OCI-LY7 (cell line): ENCODE data around the gene GRM4. TPM values are rescaled to one million over a fixed set of nuclear protein-coding genes. Genes with fewer than 3 reads are reported as not detected.
A peak's percentile ranks its signal among the peaks of the same experiment; 100 is the strongest.

ENCODE experiments used
- BruUV-seq: library from RNA; stranded (reverse); fragments of 400-500 nt; replicated peaks from 2 replicates; lab custom pipeline; 2021; lab: Mats Ljungman, UMichigan
- CTCF ChIA-PET: fragments of 300-600 bp; sonication (Branson Sonifier 250); formaldehyde crosslinking; loops from one replicate; lab custom pipeline; 2022; ENCODE audit warnings: antibody characterized with exemption; ENCODE audit not compliant: unreplicated experiment; lab: Charles Lee
- POLR2A ChIA-PET: fragments of 300-600 bp; sonication (Branson Sonifier 250); formaldehyde crosslinking; loops from one replicate; lab custom pipeline; 2022; ENCODE audit warnings: antibody characterized with exemption; lab: Charles Lee
- DNase-seq: peaks from one replicate; pipeline ENCODE4 v3.0.0-alpha.2; 2015; ENCODE audit warnings: low spot score
- H2AFZ ChIP-seq: fragments of 200-600 bp; sonication (generic), shearing (Covaris generic); 2 replicates; pipeline ENCODE4 v1.6.1; 2014; ENCODE audit warnings: mild to moderate bottlenecking, antibody characterized with exemption, low read length, moderate library complexity
- H3K27ac ChIP-seq: fragments of 200-600 bp; sonication (generic); 2 replicates; pipeline ENCODE4 v1.5.1; 2014; ENCODE audit warnings: mixed run types, low read depth, mild to moderate bottlenecking, moderate library complexity, low read length, inconsistent platforms; ENCODE audit not compliant: poor library complexity, severe bottlenecking
- H3K36me3 ChIP-seq: fragments of 200-600 bp; sonication (generic); 2 replicates; pipeline ENCODE4 v1.6.1; 2014; ENCODE audit warnings: mild to moderate bottlenecking, antibody characterized with exemption, low read length, moderate library complexity, mixed read lengths; ENCODE audit not compliant: insufficient read depth
- H3K4me1 ChIP-seq: fragments of 200-600 bp; sonication (generic); 2 replicates; pipeline ENCODE4 v1.5.1; 2014; ENCODE audit warnings: mild to moderate bottlenecking, low read length; ENCODE audit not compliant: insufficient read depth, poor library complexity, severe bottlenecking
- H3K4me2 ChIP-seq: fragments of 200-600 bp; sonication (generic); 2 replicates; pipeline ENCODE4 v1.6.1; 2014; ENCODE audit warnings: mild to moderate bottlenecking, low read length
- H3K4me3 ChIP-seq: fragments of 200-600 bp; sonication (generic); 2 replicates; pipeline ENCODE4 v1.5.1; 2014; ENCODE audit warnings: mild to moderate bottlenecking, low read depth, low read length; ENCODE audit not compliant: poor library complexity, severe bottlenecking
- H3K79me2 ChIP-seq: fragments of 200-600 bp; sonication (generic); 2 replicates; pipeline ENCODE4 v1.6.1; 2016; ENCODE audit warnings: low read depth, mild to moderate bottlenecking, low read length, moderate library complexity, mixed read lengths; ENCODE audit not compliant: insufficient read depth
- H3K9me2 ChIP-seq: fragments of 200-600 bp; sonication (generic); 2 replicates; pipeline ENCODE4 v1.6.1; 2016; ENCODE audit warnings: mild to moderate bottlenecking, low read length, mixed read lengths; ENCODE audit not compliant: insufficient read depth
- H3K9me3 ChIP-seq: fragments of 200-600 bp; sonication (generic); 2 replicates; pipeline ENCODE4 v1.6.1; 2014; ENCODE audit warnings: mild to moderate bottlenecking, mixed run types, low read length, mixed read lengths
- H4K20me1 ChIP-seq: fragments of 200-600 bp; sonication (generic); 2 replicates; pipeline ENCODE4 v1.6.1; 2014; ENCODE audit warnings: mild to moderate bottlenecking, antibody characterized with exemption, low read length, moderate library complexity, mixed read lengths; ENCODE audit not compliant: insufficient read depth
- EZH2phosphoT487 ChIP-seq: fragments of 200-600 bp; sonication (generic); IDR thresholded peaks from 2 replicates; pipeline ENCODE4 v1.6.1; 2018; ENCODE audit warnings: low read depth, borderline replicate concordance, mild to moderate bottlenecking, mixed run types, antibody characterized with exemption, low read length, moderate library complexity, mixed read lengths
- intact Hi-C: fragments of 100-400 bp; cut with micrococcal nuclease; formaldehyde crosslinking; loops from one replicate; pipeline ENCODE4 v1.10.0; 2022; ENCODE audit not compliant: unreplicated experiment
- total RNA-seq, 2 experiments: library from RNA; depleted of rRNA in 1 of 2; stranded (reverse); fragments of >200 nt in 1 of 2; shearing (Covaris generic) in 1 of 2; gene quantifications; 2 replicates each; pipeline ENCODE4 v1.2.3, GENCODE V29; 2014 to 2022
- TF ChIP-seq, protein P1 (sequence below): fragments of 200-600 bp; sonication (generic); conservative IDR thresholded peaks from 2 replicates; pipeline ENCODE4 v1.5.1; 2014; ENCODE audit warnings: mild to moderate bottlenecking, antibody characterized with exemption, low read length, moderate library complexity, mixed read lengths

GRM4 gene
- total RNA-seq, 2 experiments from 2014 or later, result 0.73 to 1.3 TPM

DNA sequence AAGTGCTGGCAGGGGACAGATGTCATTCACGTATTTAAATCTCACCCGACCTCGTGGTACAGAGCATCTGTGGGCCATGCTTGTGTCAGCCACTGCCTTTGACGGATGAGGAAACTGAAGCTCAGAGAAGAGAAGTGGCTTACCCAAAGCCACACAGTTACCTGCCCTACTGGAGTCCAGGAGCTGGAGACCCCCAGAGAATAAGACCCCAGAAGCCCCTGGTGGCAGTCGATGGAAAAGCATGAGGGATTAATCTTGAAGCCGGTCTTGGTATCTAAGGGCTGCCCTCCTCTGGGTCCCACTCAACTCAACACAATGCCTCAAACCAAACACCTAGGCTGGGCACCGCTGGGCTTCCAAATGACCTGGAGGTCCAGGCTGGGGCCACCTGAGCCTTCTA, 83.1 kb downstream of the GRM4 start:
- Histone ChIP-seq H4K20me1 (no peaks in the 10 kb centered on the region; the same call in 1 of the 2 replicates), H3K4me3 (no peak overlapping the region), H3K36me3 (no peaks in the 10 kb centered on the region), H3K9me3 (no peaks in the 10 kb centered on the region), H3K4me1 (no peaks in the 10 kb centered on the region), H3K4me2 (no peak overlapping the region), H3K9me2 (no peaks in the 10 kb centered on the region), H3K79me2 (no peaks in the 10 kb centered on the region), H3K27ac (no peak overlapping the region), H2AFZ (no peak overlapping the region)
- CTCF ChIA-PET, result no interaction called here
- no peak for TF ChIP-seq EZH2phosphoT487
- TF ChIP-seq, protein P1, sequence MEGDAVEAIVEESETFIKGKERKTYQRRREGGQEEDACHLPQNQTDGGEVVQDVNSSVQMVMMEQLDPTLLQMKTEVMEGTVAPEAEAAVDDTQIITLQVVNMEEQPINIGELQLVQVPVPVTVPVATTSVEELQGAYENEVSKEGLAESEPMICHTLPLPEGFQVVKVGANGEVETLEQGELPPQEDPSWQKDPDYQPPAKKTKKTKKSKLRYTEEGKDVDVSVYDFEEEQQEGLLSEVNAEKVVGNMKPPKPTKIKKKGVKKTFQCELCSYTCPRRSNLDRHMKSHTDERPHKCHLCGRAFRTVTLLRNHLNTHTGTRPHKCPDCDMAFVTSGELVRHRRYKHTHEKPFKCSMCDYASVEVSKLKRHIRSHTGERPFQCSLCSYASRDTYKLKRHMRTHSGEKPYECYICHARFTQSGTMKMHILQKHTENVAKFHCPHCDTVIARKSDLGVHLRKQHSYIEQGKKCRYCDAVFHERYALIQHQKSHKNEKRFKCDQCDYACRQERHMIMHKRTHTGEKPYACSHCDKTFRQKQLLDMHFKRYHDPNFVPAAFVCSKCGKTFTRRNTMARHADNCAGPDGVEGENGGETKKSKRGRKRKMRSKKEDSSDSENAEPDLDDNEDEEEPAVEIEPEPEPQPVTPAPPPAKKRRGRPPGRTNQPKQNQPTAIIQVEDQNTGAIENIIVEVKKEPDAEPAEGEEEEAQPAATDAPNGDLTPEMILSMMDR, result peak; percentile 68
- intact Hi-C loops, result no loop called here
- POLR2A ChIA-PET, result interaction anchor here (0.5 kb wide), 1 partner anchor 1420 kb away, joined by 3 read pairs; no protein-coding TSS in a partner anchor
- peak; percentile 23 for DNase-seq
- BruUV-seq, result no TSS peak

DNA sequence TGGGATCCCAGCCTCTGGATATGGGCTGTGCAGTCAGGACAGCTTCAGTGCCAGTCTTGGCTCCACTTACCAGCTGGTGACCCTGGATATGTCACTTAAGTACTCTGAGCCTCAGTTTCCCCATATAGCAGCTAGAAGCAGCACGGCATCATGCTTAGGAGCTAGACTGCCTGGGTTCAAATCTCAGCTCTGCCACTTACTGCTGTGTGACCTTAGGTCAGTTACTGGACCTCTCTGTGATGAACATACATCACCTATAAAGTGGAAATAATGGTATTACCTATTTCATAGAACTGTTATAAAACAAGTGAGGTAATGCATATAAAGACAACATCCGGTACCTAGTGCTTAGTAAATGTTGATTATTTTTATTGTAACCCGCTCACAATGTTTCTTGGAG, 83.7 kb downstream of the GRM4 start:
- H3K9me3 ChIP-seq, result no peaks in the 10 kb centered on the region
- H3K36me3 ChIP-seq, result no peaks in the 10 kb centered on the region
- ChIA-PET POLR2A (no interaction called here), CTCF (no interaction called here)
- no TSS peak for BruUV-seq
- DNase-seq, result no peak
- H3K79me2 ChIP-seq, result no peaks in the 10 kb centered on the region
- H3K4me2 ChIP-seq, result no peak overlapping the region
- H2AFZ ChIP-seq, result no peak overlapping the region
- no peaks in the 10 kb centered on the region for H3K4me1 ChIP-seq
- intact Hi-C loops, result no loop called here
- no peaks in the 10 kb centered on the region for H3K9me2 ChIP-seq
- no peak overlapping the region for H3K4me3 ChIP-seq
- no peak for TF ChIP-seq EZH2phosphoT487
- TF ChIP-seq, protein P1, result no peak
- H3K27ac ChIP-seq, result no peak overlapping the region
- H4K20me1 ChIP-seq, result no peaks in the 10 kb centered on the region; the same call in 1 of the 2 replicates

DNA sequence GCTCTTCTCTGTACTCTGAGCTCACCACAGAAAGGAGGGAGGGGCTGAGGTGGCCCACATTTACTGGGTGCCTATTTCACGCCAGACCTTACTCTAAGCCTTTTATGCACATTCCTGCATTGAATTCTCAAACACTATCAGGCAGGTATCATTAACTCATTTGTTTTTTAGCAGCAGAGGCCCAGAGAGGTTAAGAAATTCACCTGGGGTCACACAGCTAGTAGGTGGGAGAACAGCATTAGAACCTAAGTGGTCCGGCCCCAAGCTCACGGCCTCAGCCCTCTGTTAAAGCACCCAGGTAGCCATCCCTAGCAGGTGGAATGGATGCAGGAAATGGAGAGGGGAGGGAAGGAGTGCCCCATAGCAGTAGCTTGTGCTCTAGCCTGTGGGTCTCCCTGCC, 84.5 kb downstream of the GRM4 start:
- no peaks in the 10 kb centered on the region for H3K9me2 ChIP-seq
- H3K79me2 ChIP-seq, result no peaks in the 10 kb centered on the region
- no peaks in the 10 kb centered on the region for H3K9me3 ChIP-seq
- peaks cover 5% of the 10 kb centered on the region for H3K4me1 ChIP-seq
- ChIA-PET CTCF (interaction anchor here (1.0 kb wide), 1 partner anchor 24 kb away, joined by 3 read pairs; no protein-coding TSS in a partner anchor), POLR2A (no interaction called here)
- no TSS peak for BruUV-seq
- H3K36me3 ChIP-seq, result no peaks in the 10 kb centered on the region
- no peak for DNase-seq
- H4K20me1 ChIP-seq, result no peaks in the 10 kb centered on the region; the same call in 1 of the 2 replicates
- H3K4me3 ChIP-seq, result no peak overlapping the region
- TF ChIP-seq, protein P1, result no peak
- no peak for TF ChIP-seq EZH2phosphoT487
- no peak overlapping the region for H3K4me2 ChIP-seq
- no peak overlapping the region for H2AFZ ChIP-seq
- intact Hi-C loops, result no loop called here
- no peak overlapping the region for H3K27ac ChIP-seq
